ENCODE data around the gene MTCH1. TPM values are rescaled to one million over a fixed set of nuclear protein-coding genes. Genes with fewer than 3 reads are reported as not detected.

Gene MTCH1
- total and polyA plus RNA-seq, 2 experiments from 2014 or later = 290 to 533 TPM

- no peak for TF ChIP-seq CTCF (IDR thresholded peaks at IDR 0.05; ENCODE audit: low read depth, low read length)
- Histone ChIP-seq H3K27me3 (no peaks in the 10 kb centered on the region), H3K27ac (no peak overlapping the region), H3K4me3 (no peak overlapping the region), H3K9me3 (ENCODE audit: low read depth) (no peaks in the 10 kb centered on the region), H3K4me1 (ENCODE audit: low read depth) (no peaks in the 10 kb centered on the region), H3K36me3 (no peaks in the 10 kb centered on the region)
- no peak for DNase-seq (ENCODE audit: low read depth in 1 of 2, low spot score in 1 of 2)
These were observed 21.5 kb upstream of the MTCH1 start for GRCh38 chr6:37007340-37008043.

GRCh38 chr6:37006793-37007339 is 20.9 kb upstream of the MTCH1 start:
- no peaks in the 10 kb centered on the region for H3K36me3 ChIP-seq
- H3K27me3 ChIP-seq = no peaks in the 10 kb centered on the region
- H3K4me1 ChIP-seq (ENCODE audit: low read depth) = no peaks in the 10 kb centered on the region
- DNase-seq (ENCODE audit: low read depth in 1 of 2, low spot score in 1 of 2) = no peak
- H3K9me3 ChIP-seq (ENCODE audit: low read depth) = no peaks in the 10 kb centered on the region
- H3K4me3 ChIP-seq = no peak overlapping the region
- no peak for TF ChIP-seq CTCF (IDR thresholded peaks at IDR 0.05; ENCODE audit: low read depth, low read length)
- no peak overlapping the region for H3K27ac ChIP-seq

- no peaks in the 10 kb centered on the region for H3K4me1 ChIP-seq (ENCODE audit: low read depth)
- H3K27me3 ChIP-seq = no peaks in the 10 kb centered on the region
- no peak for TF ChIP-seq CTCF (IDR thresholded peaks at IDR 0.05; ENCODE audit: low read depth, low read length)
- no peaks in the 10 kb centered on the region for H3K9me3 ChIP-seq (ENCODE audit: low read depth)
- no peak overlapping the region for H3K27ac ChIP-seq
- H3K4me3 ChIP-seq = no peak overlapping the region
- DNase-seq (ENCODE audit: low read depth in 1 of 2, low spot score in 1 of 2) = no peak
- no peaks in the 10 kb centered on the region for H3K36me3 ChIP-seq
These were observed 20.0 kb upstream of the MTCH1 start for GRCh38 chr6:37005827-37006567.

- Histone ChIP-seq H3K9me3 (ENCODE audit: low read depth) (no peaks in the 10 kb centered on the region), H3K27me3 (no peaks in the 10 kb centered on the region), H3K27ac (no peak within 1 kb of the TSS), H3K36me3 (no peaks in the 10 kb centered on the region), H3K4me3 (no peak within 1 kb of the TSS), H3K4me1 (ENCODE audit: low read depth) (no peaks in the 10 kb centered on the region)
- no peak for TF ChIP-seq CTCF (IDR thresholded peaks at IDR 0.05; ENCODE audit: low read depth, low read length)
- no peak for DNase-seq (ENCODE audit: low read depth in 1 of 2, low spot score in 1 of 2)
These were observed 19.2 kb upstream of the MTCH1 start, which contains the start of gene FGD2 for GRCh38 chr6:37005061-37005810. Gene FGD2 (plus strand): TSS chr6:37005655. CDS start chr6:37005818, 163 bp downstream.
